Activated CD8-positive, alpha-beta memory T cell treated with anti-CD3 and anti-CD28 coated beads, Interleukin-2, amount 50 U/mL, for 24 hours (primary cell): Measurements from ENCODE around the gene CAP2.
A peak's percentile ranks its signal among the peaks of the same experiment; 100 is the strongest.
"Not testable (repeated sequence)": the region's sequence is repeated elsewhere in the genome, so short reads cannot be mapped to it uniquely, and the experiment has no call there.

Source experiments
- DNase-seq: peaks from one replicate; pipeline ENCODE4 v3.0.0-alpha.2; 2020; ENCODE audit errors: extremely low read depth

CAP2 gene

DNA sequence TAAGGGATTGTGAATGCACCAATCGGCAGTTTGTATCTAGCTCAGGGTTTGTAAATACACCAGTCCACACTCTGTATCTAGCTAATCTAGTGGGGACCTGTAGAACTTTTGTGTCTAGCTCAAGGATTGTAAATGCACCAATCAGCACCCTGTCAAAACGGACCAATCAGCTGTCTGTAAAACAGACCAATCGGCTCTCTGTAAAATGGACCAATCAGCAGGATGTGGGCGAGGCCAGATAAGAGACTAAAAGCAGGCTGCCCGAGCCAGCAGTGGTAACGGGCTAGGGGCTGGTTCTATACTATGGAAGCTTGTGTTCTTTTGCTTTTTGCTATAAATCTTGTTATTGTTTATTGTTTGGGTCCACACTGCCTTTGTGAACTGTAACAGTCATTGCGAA, 187.9 kb downstream of the CAP2 start:
- not testable (repeated sequence) for DNase-seq

DNA sequence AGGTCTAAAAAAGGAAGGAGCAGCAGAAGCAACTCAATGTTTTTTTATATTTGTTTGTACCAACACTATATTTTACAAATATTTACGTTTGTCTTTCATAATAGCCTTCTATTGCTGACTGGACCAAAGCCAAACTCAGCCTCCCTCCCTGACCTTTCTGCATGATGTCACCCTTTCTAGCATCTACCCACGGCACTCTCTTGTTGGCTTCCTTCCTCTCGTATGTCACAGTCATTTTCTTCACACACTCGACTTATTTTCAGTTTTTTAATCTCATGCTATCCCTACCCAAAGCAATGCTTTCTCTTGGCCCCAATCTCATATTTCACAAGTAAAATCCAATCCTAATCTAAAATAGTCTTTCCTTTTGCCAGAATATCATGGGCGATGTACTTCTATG, 190.4 kb downstream of the CAP2 start:
- no peak for DNase-seq

DNA sequence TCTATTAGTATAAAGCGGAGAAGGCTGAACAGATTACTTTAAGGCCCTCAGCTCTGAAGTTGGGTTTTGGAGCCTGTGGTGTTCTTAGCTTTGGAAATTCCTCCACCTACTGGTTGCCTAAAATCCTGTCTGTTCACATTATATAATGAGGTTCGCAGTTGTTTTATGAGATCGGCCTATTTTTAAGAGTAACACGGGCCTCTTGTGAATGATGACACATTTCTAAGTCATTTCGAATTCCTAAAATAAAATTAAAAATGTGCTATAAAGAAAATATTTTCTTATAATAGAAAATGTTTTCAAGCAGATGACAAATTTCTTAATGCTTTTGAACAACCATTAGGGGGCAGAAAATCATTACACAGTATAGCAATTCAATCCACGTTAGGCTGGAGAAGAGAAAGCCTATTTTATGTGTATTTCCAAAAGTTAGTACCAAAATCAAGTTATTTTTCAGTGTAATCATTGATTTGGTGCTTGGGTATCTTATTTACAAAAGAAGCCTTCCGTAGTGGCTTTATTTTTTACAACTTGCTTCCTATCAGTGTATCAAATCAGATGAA, 190.9 kb downstream of the CAP2 start:
- no peak for DNase-seq

DNA sequence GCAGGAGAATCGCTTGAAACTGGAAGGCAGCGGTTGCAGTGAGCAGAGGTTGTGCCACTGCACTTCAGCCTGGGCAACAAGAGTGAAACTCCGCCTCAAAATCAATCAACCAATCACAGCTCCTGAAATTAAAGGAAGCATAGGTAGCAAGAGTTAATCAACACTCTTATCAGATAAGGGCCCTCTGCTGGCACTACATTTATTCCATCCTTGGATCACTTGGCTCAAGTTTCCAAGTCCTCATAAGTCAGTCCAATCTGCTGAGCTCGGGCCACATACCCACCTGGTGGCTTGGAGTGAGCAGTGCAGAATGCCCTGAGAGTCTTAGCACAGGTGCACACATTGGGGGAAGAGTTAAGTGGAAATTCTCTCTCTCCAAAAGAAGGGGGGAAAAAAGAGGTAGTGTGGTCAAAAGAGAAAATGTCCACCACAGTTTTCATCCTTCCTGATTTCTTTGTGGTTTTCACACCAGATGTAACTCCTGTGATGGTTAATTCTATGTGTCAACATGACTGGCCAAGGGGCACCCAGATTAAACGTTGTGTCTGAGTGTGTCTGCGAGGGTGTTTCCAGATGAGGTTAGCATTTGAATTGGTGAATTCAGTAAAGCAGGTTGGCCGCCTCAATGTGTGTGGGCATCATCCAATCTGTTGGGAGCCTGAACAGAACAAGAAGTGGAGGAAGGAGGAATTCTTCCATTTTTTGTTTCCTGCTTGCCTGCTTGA, 192.5 kb downstream of the CAP2 start:
- DNase-seq, result no peak

DNA sequence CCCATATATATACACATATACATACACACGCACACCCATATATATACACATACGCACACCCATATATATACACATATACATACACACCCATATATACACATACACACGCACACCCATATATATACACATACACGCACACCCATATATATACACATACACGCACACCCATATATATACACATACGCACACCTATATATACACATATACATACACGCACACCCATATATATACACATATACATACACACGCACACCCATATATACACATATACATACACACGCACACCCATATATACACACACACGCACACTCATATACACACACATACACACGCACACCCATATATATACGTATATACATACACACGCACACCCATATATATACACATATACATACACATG, 193.2 kb downstream of the CAP2 start:
- DNase-seq, result not testable (repeated sequence)

DNA sequence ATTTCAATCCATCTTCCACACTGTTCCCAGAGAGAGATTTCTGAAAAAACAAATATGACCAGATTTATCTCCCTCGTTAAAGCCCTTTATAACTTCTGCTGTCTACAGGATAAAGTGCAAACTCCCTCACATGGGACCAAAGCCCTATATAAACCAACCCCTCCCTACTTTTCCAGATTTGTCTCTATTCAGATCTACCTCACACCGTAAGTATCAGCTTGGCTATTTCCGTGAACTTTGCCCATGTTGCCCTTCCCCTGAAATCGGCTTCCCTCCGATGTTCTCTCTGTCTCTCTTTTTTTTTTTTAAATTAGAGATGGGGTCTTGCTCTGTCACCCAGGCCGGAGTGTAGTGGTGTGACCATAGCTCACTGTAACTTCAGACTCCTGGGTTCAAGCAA, 194.6 kb downstream of the CAP2 start:
- DNase-seq, result no peak

DNA sequence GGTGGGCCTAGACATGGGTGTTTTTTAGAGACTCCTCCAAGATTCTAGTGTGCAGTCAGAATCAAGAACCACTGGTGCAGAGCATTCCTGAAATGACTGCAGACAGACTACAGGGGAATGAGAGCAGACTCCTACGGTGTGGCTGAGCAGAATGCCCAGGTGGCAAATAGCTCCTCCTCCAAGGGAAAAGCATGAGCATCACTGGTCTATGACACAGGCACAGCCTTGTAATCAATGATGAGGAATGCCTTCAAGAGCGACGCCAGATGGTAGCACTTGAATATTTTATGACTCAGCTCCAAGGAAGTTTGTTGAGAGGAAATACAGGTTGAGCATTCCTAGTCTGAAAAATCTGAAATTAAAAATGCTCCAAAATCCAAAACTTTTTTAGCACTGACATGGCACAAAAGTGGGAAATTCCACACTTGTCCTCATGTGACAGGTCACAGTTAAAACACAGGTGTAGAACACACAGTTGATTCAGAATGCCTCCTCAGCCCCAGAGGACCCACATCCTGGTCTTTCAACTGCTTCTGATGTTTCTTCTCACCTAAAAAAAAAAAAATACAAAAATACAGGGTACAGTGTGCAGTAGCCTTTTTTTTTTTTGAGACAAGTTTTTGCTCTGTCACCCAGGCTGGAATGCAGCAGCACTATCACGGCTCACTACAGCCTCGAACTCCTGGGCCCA, 196.2 kb downstream of the CAP2 start:
- no peak for DNase-seq

DNA sequence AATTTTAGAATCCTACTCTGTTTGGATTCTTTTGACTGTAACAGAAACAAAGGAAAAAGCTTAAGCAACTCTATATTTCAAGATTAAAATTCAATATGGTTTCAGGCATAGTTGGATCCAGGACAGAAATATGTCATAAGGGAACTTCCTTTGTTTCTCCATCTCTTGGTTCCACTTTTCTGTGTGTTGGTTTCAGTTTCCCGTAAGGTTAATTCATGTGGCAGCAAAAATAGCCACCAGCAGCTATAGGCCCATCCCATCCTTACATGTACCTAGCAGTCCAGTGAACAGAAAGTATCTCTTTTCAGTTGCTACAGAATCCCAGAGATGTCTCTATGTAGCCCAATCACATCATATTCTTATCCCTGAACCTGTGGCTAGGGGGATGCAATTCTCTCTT, 197.9 kb downstream of the CAP2 start:
- DNase-seq, result no peak

DNA sequence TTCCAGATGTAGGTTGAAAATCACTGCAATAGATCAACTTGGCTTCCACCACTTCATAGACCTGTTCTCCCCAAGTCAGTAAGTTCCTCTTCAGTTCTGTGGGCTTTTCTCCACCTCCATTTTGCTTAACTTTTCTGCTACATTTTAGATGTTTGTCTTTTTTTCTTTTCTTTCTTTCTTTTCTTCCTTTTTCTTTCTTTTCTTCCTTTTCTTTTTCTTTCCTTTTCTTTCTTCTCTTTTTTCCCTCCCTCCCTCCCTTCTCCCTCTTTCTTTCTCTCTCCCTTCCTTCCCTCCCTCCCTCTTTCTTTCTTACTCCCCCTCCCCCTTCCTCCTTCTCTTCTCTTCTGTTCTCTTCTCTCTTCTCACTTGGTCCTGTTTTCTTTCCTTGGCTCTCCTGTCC, 199.9 kb downstream of the CAP2 start:
- DNase-seq, result no peak

DNA sequence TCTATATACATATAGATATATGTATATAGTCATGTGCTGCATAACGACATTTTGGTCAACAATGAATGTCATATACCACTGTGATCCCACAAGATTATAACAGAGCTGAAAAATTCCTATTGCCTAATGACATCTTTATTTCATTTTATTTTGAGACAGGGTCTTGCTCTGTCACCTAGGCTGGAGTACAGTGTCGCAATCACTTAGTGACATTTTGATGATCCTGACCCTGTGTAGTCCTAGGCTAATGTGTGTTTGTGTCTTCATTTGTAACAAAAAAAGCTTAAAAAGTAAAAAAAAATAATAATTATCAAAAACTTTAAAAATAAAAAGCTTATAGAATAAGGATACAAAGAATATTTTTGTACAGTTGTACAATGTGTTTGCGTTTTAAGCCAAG, 202.7 kb downstream of the CAP2 start:
- no peak for DNase-seq

DNA sequence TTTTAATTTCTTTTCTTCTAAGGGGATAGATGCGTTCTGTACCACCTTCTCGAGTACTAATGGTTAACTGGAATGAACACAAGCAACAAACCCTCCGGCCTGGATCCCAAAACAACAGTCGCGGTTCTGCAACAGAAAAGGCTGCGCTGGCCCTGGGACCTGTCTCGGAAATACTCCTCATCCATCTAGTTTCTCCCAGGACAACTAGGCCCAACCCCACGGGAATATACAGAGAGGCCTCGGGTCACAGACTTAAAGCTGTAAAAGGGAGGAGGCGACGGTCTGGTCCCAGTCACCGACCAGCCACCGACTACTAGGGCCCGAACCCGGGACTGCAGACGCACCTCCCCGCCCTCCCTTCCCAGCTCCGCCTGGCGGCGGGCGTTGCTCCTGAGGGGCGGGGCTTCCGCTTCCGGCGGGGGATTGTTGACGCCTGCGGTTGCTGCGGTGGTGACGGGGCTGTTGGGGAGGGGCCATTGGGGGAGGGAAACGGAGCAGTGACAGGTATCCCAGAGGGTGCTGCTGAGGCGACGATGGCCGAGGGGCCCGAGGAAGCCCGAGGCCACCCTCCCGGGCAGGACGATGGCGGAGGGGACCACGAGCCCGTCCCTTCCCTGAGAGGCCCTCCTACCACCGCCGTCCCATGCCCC, 206.6 kb downstream of the CAP2 start, which contains the start of gene FAM8A1:
TSS of gene FAM8A1 (plus strand) at position 426 of the 650 bp plus-strand sequence. CDS start at position 534, 108 bp downstream.
- peak; percentile 92 for DNase-seq

DNA sequence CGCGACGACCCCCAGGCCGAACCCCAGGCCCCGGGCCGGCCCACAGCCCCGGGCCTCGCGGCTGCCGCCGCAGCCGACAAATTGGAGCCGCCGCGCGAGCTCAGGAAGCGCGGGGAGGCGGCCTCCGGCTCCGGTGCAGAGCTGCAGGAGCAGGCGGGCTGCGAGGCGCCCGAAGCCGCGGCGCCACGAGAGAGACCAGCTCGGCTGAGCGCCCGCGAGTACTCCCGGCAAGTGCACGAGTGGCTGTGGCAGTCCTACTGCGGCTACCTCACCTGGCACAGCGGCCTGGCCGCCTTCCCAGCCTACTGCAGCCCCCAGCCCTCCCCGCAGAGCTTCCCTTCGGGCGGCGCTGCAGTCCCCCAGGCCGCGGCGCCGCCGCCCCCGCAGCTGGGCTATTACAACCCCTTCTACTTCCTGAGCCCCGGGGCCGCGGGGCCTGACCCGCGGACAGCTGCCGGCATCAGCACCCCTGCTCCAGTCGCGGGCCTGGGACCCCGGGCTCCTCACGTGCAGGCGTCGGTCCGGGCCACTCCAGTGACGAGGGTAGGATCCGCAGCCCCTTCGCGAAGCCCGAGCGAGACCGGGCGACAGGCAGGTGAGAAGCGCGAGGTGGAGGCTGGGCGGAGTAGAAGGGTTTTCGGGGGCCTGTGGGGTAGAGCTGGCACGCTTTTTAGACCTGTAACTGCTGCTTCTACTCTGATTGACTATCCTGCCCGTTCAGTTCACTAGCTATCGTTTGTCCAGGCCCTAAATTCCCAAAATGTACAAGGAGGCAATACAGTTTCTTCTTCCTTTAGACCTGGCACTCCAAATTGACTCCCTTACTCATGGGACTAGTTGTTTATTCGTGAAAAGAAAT, 207.4 kb downstream of the CAP2 start:
- DNase-seq, result no peak

DNA sequence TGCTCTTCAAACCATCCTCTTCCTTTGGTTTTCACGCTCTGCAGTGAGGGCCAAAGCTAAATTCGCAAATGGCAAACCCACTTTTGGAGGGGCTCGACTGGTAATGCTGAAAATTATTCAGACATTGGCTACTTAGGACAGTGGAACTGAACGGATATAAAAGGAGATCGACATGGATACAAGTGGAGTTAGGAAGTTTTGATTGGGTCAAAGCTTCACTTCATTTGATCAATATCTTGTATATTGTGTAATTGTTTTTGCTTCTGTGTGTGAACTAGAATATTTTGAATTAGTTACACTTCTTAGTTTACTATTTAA, 207.9 kb downstream of the CAP2 start:
- DNase-seq, result no peak

DNA sequence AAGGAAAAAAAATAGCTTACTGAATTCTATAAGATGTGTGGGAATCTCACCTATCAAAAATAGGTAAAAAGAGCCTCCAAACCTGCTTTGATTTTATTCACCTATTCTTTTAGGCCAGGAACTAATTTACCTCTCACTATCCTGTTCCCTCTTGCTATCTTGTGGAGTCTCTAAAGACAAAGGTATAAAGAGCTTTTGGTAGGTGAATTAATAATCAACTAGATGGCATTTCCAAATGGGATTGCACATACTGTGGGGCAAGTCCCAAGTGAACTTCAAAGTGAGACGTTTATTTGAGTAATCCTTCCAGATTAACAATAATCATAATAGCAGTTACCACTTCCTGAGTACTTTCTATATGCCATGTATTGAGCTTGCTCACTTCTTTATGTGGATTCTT, 209.5 kb downstream of the CAP2 start:
- no peak for DNase-seq

DNA sequence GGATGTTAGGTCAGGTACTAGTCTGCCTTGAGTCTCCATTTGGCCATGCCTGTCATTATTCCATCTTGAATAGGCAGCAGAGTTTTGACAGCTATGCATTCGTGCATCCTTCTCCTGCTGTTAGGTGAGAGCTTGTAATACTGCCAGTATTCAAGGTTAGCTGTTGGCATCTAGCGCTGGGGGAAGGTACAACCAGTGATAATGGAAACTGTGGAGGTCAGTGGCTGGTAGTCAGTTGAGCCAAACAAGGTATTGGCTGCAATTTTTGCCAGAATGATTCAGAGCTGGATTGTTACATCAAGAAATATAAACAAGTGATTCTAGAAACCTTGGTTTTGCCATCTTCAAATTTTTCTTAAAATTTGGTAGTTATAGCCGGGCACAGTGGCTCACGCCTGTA, 213.2 kb downstream of the CAP2 start:
- no peak for DNase-seq
